Activated CD8-positive, alpha-beta T cell treated with anti-CD3 and anti-CD28 coated beads for 36 hours (primary cell): Measurements from ENCODE around the gene ITSN1. TPM values are rescaled to one million over a fixed set of nuclear protein-coding genes. Genes with fewer than 3 reads are reported as not detected.

Source experiments
- ATAC-seq: fragments of 200-7000 bp; cut with Tn5 transposase; one replicate; pipeline ENCODE4 v1.10.0; 2021; ENCODE audit warnings: mild to moderate bottlenecking, moderate library complexity
- CTCF ChIA-PET: fragments of 350-600 bp; sonication (Branson Sonifier 250); formaldehyde crosslinking; loops from one replicate; lab custom pipeline; 2021; ENCODE audit warnings: antibody characterized with exemption; lab: Charles Lee
- POLR2A ChIA-PET: fragments of 350-600 bp; sonication (Branson Sonifier 250); formaldehyde crosslinking; loops from one replicate; lab custom pipeline; 2021; ENCODE audit warnings: antibody characterized with exemption; lab: Charles Lee
- DNase-seq: peaks from one replicate; pipeline ENCODE4 v3.0.0-alpha.2; 2020
- H3K27ac Mint-ChIP-seq: one replicate; pipeline ENCODE4 v1.8.0; 2021; ENCODE audit warnings: mild to moderate bottlenecking, mixed read lengths
- H3K27me3 Mint-ChIP-seq: one replicate; pipeline ENCODE4 v1.8.0; 2021; ENCODE audit warnings: mixed read lengths
- H3K36me3 Mint-ChIP-seq: one replicate; pipeline ENCODE4 v1.8.0; 2021; ENCODE audit warnings: low read depth, mixed read lengths
- H3K4me1 Mint-ChIP-seq: one replicate; pipeline ENCODE4 v1.8.0; 2021; ENCODE audit warnings: low read depth, mixed read lengths
- H3K4me3 Mint-ChIP-seq: one replicate; pipeline ENCODE4 v1.8.0; 2021; ENCODE audit warnings: mild to moderate bottlenecking, moderate library complexity, mixed read lengths
- H3K9me3 Mint-ChIP-seq: one replicate; pipeline ENCODE4 v1.8.0; 2021; ENCODE audit warnings: mixed read lengths
- CTCF ChIP-seq: fragments of 200-600 bp; IDR thresholded peaks from one replicate; pipeline ENCODE4 v1.8.0; 2022; ENCODE audit warnings: antibody characterized with exemption, mild to moderate bottlenecking
- intact Hi-C: fragments of 100-400 bp; cut with micrococcal nuclease; formaldehyde crosslinking; loops from one replicate; pipeline ENCODE4 v1.10.0; 2022
- total RNA-seq, 2 experiments: library from RNA; stranded (reverse); gene quantifications; one replicate each; pipeline ENCODE4 v1.2.3, GENCODE V29; 2021

Gene ITSN1
- total RNA-seq, 2 experiments from 2014 or later, result 4.4 to 4.7 TPM

DNA sequence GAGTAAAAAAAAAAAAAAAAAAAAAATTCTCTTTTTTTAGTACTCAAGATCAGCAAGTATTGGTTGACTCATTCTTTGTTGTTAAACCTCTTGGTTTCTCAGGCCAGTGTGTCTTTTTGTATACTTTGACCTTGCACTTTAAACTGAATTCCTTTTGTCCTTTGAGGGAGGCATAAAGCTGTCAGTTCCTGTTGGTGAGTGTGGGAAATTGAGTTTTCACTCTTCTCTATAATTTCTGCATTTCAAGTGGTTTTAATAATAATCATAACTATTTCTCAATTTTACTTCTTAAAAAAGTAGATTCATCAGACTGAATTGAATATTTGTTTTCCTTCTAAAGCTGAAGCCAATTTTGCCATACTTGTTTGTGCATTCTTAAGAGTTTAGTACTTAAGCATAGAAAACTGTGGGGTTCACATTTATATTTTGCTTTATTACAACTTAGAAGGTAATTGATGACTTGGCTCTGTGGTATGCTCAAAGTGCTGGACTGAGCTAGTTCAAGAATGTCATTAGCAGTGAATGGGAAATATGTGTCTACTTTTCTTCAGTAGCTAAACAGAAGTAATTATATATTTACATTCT, 43.4 kb downstream of the ITSN1 start:
- Mint-ChIP-seq H3K4me3 (no peak overlapping the region), H3K27ac (no peak overlapping the region), H3K4me1 (no peaks in the 10 kb centered on the region), H3K36me3 (no peaks in the 10 kb centered on the region), H3K9me3 (no peaks in the 10 kb centered on the region), H3K27me3 (peaks cover 3% of the 10 kb centered on the region)
- no peak for TF ChIP-seq CTCF
- no peak for DNase-seq
- ATAC-seq, result no peak
- ChIA-PET POLR2A (no interaction called here), CTCF (interaction anchor here (1.3 to 1.4 kb wide), 3 partner anchors 25 to 662 kb away, joined by 3 to 4 read pairs (median 3); no protein-coding TSS in a partner anchor)
- intact Hi-C loops, result no loop called here

GRCh38 chr21:33686386-33686785, 44.1 kb downstream of the ITSN1 start:
- Mint-ChIP-seq H3K9me3 (no peaks in the 10 kb centered on the region), H3K4me3 (no peak overlapping the region), H3K4me1 (no peaks in the 10 kb centered on the region), H3K27me3 (peaks cover 3% of the 10 kb centered on the region), H3K27ac (no peak overlapping the region), H3K36me3 (no peaks in the 10 kb centered on the region)
- no peak for TF ChIP-seq CTCF
- ChIA-PET POLR2A (no interaction called here), CTCF (interaction anchor here (1.4 kb wide), 1 partner anchor 24 kb away, joined by 4 read pairs; no protein-coding TSS in a partner anchor)
- intact Hi-C loops, result no loop called here
- ATAC-seq (no peak), DNase-seq (no peak)

GRCh38 chr21:33687634-33688033, 45.3 kb downstream of the ITSN1 start:
- POLR2A ChIA-PET, result no interaction called here
- DNase-seq, result no peak
- Mint-ChIP-seq H3K36me3 (no peaks in the 10 kb centered on the region), H3K4me3 (no peak overlapping the region), H3K27ac (no peak overlapping the region), H3K9me3 (no peaks in the 10 kb centered on the region), H3K4me1 (no peaks in the 10 kb centered on the region), H3K27me3 (peaks cover 3% of the 10 kb centered on the region)
- CTCF ChIA-PET, result interaction anchor here (0.7 kb wide), 1 partner anchor 1209 kb away, joined by 3 read pairs; no protein-coding TSS in a partner anchor
- ATAC-seq, result no peak
- no peak for TF ChIP-seq CTCF
- intact Hi-C loops, result no loop called here

GRCh38 chr21:33688353-33688752, 46.1 kb downstream of the ITSN1 start:
- no peak for TF ChIP-seq CTCF
- DNase-seq (no peak), ATAC-seq (no peak)
- intact Hi-C loops, result no loop called here
- H3K36me3 Mint-ChIP-seq, result no peaks in the 10 kb centered on the region
- no peaks in the 10 kb centered on the region for H3K4me1 Mint-ChIP-seq
- peaks cover 3% of the 10 kb centered on the region for H3K27me3 Mint-ChIP-seq
- no peak overlapping the region for H3K27ac Mint-ChIP-seq
- ChIA-PET POLR2A (no interaction called here), CTCF (no interaction called here)
- H3K4me3 Mint-ChIP-seq, result no peak overlapping the region
- no peaks in the 10 kb centered on the region for H3K9me3 Mint-ChIP-seq

DNA sequence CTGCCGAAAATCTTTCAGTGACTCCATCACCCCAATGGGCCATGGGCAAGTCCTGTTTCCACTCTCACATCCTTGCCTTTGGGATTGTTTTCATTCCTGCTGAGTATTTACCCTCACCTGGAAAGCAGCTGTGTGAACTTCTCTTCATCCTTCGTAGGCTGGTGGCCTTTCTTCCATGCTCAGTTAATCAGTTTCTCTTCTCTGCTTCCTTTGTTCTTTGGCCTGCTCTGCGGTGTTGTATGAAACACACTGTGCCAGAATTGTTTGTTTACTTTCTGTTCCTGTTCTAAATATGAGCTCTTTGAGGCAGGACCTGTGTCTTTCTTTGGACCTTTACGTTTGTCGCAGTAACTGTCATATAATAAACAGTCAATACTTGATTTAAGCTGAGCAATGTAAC, 48.6 kb downstream of the ITSN1 start:
- TF ChIP-seq CTCF, result no peak
- Mint-ChIP-seq H3K4me3 (no peak overlapping the region), H3K27me3 (no peaks in the 10 kb centered on the region), H3K27ac (no peak overlapping the region), H3K36me3 (no peaks in the 10 kb centered on the region), H3K9me3 (no peaks in the 10 kb centered on the region), H3K4me1 (no peaks in the 10 kb centered on the region)
- intact Hi-C loops, result no loop called here
- ChIA-PET POLR2A (interaction anchor here (1.0 kb wide), 1 partner anchor 42 kb away, joined by 3 read pairs; no protein-coding TSS in a partner anchor), CTCF (no interaction called here)
- ATAC-seq, result no peak
- DNase-seq, result no peak
